Naive thymus-derived CD4-positive, alpha-beta T cell (primary cell): Measurements from ENCODE around the gene ENOX1. TPM values are rescaled to one million over a fixed set of nuclear protein-coding genes. Genes with fewer than 3 reads are reported as not detected.

ENCODE experiments used
- ATAC-seq: fragments of 150-1000 bp; cut with Tn5 transposase; 2 replicates; pipeline ENCODE4 v1.10.0; 2021; ENCODE audit warnings: mild to moderate bottlenecking, moderate library complexity
- CTCF ChIA-PET: fragments of 350-600 bp; sonication (Branson Sonifier 250); formaldehyde crosslinking; loops from one replicate; lab custom pipeline; 2021; ENCODE audit warnings: antibody characterized with exemption; lab: Charles Lee
- POLR2A ChIA-PET: fragments of 350-600 bp; sonication (Branson Sonifier 250); formaldehyde crosslinking; loops from one replicate; lab custom pipeline; 2021; ENCODE audit warnings: antibody characterized with exemption, inconsistent platforms; lab: Charles Lee
- DNase-seq, 9 donors: peaks; one replicate each; pipeline versions ENCODE4 v3.0.0 to v3.0.0-alpha.2; 2020 to 2022; ENCODE audit warnings: mixed read lengths in 1 of 9
- H3K27ac ChIP-seq: one replicate; pipeline ENCODE4 v1.7.0; 2013; ENCODE audit warnings: mild to moderate bottlenecking, low read depth, low read length, moderate library complexity
- H3K27me3 ChIP-seq, 2 donors: one replicate each; pipeline ENCODE4 v1.7.0; 2013; ENCODE audit warnings: low read length in 2 of 2, mild to moderate bottlenecking in 2 of 2, moderate library complexity in 2 of 2; ENCODE audit not compliant: control insufficient read depth in 2 of 2, insufficient read depth in 2 of 2
- H3K36me3 ChIP-seq, 3 experiments: 1 replicate in 2 of 3; 2 replicates in 1 of 3; pipeline ENCODE4 v1.7.0; 2013; ENCODE audit warnings: low read length in 3 of 3, mild to moderate bottlenecking in 3 of 3, moderate library complexity in 1 of 3; ENCODE audit not compliant: insufficient read depth in 3 of 3, control insufficient read depth in 2 of 3
- H3K4me1 ChIP-seq, 2 donors: one replicate each; pipeline ENCODE4 v1.7.0; 2013; ENCODE audit warnings: low read length in 2 of 2, mild to moderate bottlenecking in 2 of 2, moderate library complexity in 1 of 2; ENCODE audit not compliant: control insufficient read depth in 2 of 2, insufficient read depth in 2 of 2
- H3K4me3 ChIP-seq: 2 replicates; pipeline ENCODE4 v1.7.0; 2013; ENCODE audit warnings: mild to moderate bottlenecking, low read length
- H3K9me3 ChIP-seq, 3 experiments: 1 replicate in 2 of 3; 2 replicates in 1 of 3; pipeline ENCODE4 v1.7.0; 2013; ENCODE audit warnings: low read length in 3 of 3; ENCODE audit not compliant: control insufficient read depth in 2 of 3
- H3K27ac Mint-ChIP-seq, 9 donors: one replicate each; pipeline ENCODE4 v1.8.0; 2020 to 2022; ENCODE audit warnings: mixed read lengths in 9 of 9, mild to moderate bottlenecking in 8 of 9, moderate library complexity in 5 of 9, inconsistent platforms in 2 of 9
- H3K27me3 Mint-ChIP-seq, 5 donors: one replicate each; pipeline ENCODE4 v1.8.0; 2021 to 2022; ENCODE audit warnings: mixed read lengths in 5 of 5, mild to moderate bottlenecking in 1 of 5
- H3K36me3 Mint-ChIP-seq, 5 donors: one replicate each; pipeline ENCODE4 v1.8.0; 2020 to 2022; ENCODE audit warnings: mixed read lengths in 5 of 5, mild to moderate bottlenecking in 3 of 5, inconsistent platforms in 1 of 5
- H3K4me1 Mint-ChIP-seq, 7 donors: one replicate each; pipeline ENCODE4 v1.8.0; 2020 to 2022; ENCODE audit warnings: mixed read lengths in 7 of 7, mild to moderate bottlenecking in 3 of 7, inconsistent platforms in 1 of 7
- H3K4me3 Mint-ChIP-seq, 10 donors: one replicate each; pipeline ENCODE4 v1.8.0; 2020 to 2022; ENCODE audit warnings: mild to moderate bottlenecking in 10 of 10, mixed read lengths in 10 of 10, moderate library complexity in 6 of 10, inconsistent platforms in 2 of 10
- H3K9me3 Mint-ChIP-seq, 11 donors: one replicate each; pipeline ENCODE4 v1.8.0; 2020 to 2022; ENCODE audit warnings: mixed read lengths in 11 of 11, mild to moderate bottlenecking in 4 of 11, inconsistent platforms in 1 of 11, moderate library complexity in 1 of 11
- intact Hi-C, 2 donors: fragments of 100-400 bp; cut with micrococcal nuclease; formaldehyde crosslinking; loops; one replicate each; pipeline ENCODE4 v1.15.1; 2023
- polyA plus RNA-seq, 2 donors: library from polyadenylated mRNA; unstranded; fragments of 300-500 nt; fragmentation: Illumina TruSeq; gene quantifications; one replicate each; pipeline ENCODE4 v1.2.3, GENCODE V29; 2021
- total RNA-seq, 6 experiments: library from RNA in 5 of 6; stranded (reverse) in 5 of 6; gene quantifications; 1 replicate in 5 of 6; 2 replicates in 1 of 6; pipeline ENCODE4 v1.2.3 and lab custom pipeline; 2021 to 2026

The ENOX1 gene
- total and polyA plus RNA-seq, 7 experiments from 2014 or later, result 0.17 TPM; not detected in 6

DNA sequence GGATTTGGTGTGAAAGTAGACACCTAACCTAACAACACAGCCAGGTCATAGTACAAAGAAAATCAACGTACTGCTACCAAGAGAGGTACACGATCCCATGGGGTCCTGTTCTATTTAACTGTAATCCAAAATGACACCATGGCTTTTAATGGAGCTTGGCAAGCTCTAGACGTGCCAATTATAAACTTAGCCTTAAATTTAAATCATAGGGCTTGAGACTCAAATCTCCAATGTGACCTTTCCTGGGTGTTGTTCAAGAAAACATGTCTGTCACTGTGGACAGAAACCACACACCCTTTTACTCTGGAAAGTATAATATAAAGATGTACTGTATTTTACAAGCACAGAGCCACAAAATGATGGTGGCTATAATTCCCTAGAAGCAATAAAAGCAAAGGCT is 299.3 kb downstream of the ENOX1 start:
- DNase-seq, result no peak
- no peak for ATAC-seq
- H3K27me3 ChIP-seq, result no peaks in the 10 kb centered on the region
- peaks cover 0 to 8% (median 0%) of the 10 kb centered on the region in 11 donors for H3K9me3 Mint-ChIP-seq
- no peak overlapping the region for H3K27ac Mint-ChIP-seq
- no peak overlapping the region for H3K27ac ChIP-seq
- CTCF ChIA-PET, result no interaction called here
- H3K36me3 ChIP-seq, result no peaks in the 10 kb centered on the region
- no peak overlapping the region for H3K4me3 ChIP-seq
- no peaks in the 10 kb centered on the region for H3K27me3 Mint-ChIP-seq
- intact Hi-C loops, result no loop called here
- POLR2A ChIA-PET, result no interaction called here
- H3K4me3 Mint-ChIP-seq, result no peak overlapping the region
- no peaks in the 10 kb centered on the region for H3K9me3 ChIP-seq
- peaks cover 0 to 6% (median 0%) of the 10 kb centered on the region in 7 donors for H3K4me1 Mint-ChIP-seq
- no peaks in the 10 kb centered on the region for H3K36me3 Mint-ChIP-seq
- H3K4me1 ChIP-seq, result no peaks in the 10 kb centered on the region

DNA sequence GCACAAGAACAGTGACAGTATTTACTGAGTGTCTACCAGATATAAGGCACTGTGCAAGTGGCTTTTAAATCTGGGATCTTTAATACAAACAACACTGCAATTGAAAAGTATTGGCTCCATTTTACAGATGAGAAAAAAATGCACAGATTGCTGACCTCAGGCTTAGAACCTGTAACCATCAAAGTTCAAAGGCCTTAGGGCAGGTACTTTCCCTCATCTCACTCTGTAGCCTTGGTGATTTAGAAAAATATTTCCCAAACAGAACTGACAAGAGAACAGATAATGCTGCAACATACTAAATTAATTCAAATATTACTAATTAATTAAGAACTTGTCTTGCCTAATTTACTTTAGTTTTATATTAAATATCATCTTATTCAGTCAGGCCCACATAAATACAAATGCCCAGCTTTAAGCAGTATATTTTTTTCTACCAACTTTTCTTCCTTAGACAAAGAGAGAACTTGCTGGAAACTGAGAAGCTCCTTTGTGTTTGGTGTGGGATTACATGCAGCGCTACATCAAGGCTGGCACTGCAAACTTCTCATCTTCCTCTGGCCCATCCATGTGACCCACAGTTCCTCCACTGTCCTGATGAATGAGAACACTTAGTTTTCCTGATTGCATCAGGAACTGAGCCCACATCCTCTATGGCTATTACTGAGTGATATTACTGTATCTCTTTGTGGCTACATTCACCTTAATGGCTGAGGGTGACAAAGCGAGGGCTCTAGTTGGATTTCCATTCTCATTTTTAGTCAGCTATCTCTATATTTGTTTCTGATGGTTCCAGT is 302.1 kb downstream of the ENOX1 start:
- H3K36me3 ChIP-seq, result no peaks in the 10 kb centered on the region
- H3K9me3 Mint-ChIP-seq, result peaks cover 0 to 2% (median 0%) of the 10 kb centered on the region in 11 donors
- intact Hi-C loops, result no loop called here
- CTCF ChIA-PET, result interaction anchor here (0.7 kb wide), 1 partner anchor 864 kb away, joined by 3 read pairs; no protein-coding TSS in a partner anchor
- no peak overlapping the region for H3K4me3 Mint-ChIP-seq
- no peaks in the 10 kb centered on the region for H3K36me3 Mint-ChIP-seq
- no peak overlapping the region for H3K27ac ChIP-seq
- no peak overlapping the region for H3K27ac Mint-ChIP-seq
- H3K4me1 Mint-ChIP-seq, result peaks cover 0 to 6% (median 0%) of the 10 kb centered on the region in 7 donors
- no peaks in the 10 kb centered on the region for H3K27me3 ChIP-seq
- no peaks in the 10 kb centered on the region for H3K9me3 ChIP-seq
- ATAC-seq, result peak; percentile 53
- peaks cover 0 to 6% (median 0%) of the 10 kb centered on the region in 5 donors for H3K27me3 Mint-ChIP-seq
- DNase-seq, result peak in 1 of 9 donors; percentile 2
- POLR2A ChIA-PET, result no interaction called here
- H3K4me1 ChIP-seq, result no peaks in the 10 kb centered on the region
- no peak overlapping the region for H3K4me3 ChIP-seq

DNA sequence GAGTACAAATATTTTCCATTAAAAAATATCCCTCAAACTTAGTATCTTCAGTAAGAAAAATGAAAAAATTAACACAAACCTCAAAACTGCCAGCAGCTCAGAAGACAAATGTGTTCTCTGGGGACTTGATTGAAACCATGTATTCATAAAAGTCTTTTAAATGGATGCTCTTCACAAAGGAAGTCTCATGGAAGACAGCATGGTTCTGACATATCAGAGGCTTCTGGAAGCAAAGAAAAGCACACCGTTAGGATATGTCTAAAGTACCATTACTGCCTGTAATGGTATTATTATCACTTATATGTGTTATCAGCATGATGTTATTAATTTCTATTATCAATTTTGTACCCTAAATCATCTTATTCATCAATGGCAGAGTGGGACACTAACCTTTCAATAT is 302.8 kb downstream of the ENOX1 start:
- H3K9me3 ChIP-seq, result no peaks in the 10 kb centered on the region
- CTCF ChIA-PET, result no interaction called here
- DNase-seq, result no peak
- H3K9me3 Mint-ChIP-seq, result peaks cover 0 to 2% (median 0%) of the 10 kb centered on the region in 11 donors
- H3K27me3 Mint-ChIP-seq, result peaks cover 0 to 10% (median 0%) of the 10 kb centered on the region in 5 donors
- no peak overlapping the region for H3K4me3 ChIP-seq
- H3K36me3 ChIP-seq, result no peaks in the 10 kb centered on the region
- H3K4me1 Mint-ChIP-seq, result peaks cover 0 to 6% (median 0%) of the 10 kb centered on the region in 7 donors
- no peak overlapping the region for H3K27ac Mint-ChIP-seq
- H3K27ac ChIP-seq, result no peak overlapping the region
- POLR2A ChIA-PET, result no interaction called here
- intact Hi-C loops, result no loop called here
- H3K36me3 Mint-ChIP-seq, result no peaks in the 10 kb centered on the region
- H3K4me1 ChIP-seq, result no peaks in the 10 kb centered on the region
- ATAC-seq, result no peak
- H3K27me3 ChIP-seq, result no peaks in the 10 kb centered on the region
- H3K4me3 Mint-ChIP-seq, result no peak overlapping the region

DNA sequence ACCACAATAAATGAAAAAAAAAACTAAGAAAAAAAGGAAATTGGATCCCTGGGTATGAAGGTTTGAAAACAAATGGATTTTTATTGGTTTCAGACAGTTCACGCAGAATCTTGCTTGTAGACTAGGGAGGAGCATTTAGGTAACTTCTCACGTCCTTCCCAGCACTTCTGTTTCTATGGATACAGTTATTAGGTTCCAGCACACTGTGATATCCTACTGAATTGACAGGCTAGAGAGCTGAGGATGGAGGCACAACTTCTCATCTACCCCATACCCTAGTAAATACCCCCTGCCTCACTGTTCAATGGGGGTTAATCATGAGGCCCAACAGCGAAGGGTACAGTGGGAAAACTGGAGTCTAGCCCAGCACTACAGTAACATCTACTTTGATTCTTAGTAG is 304.1 kb downstream of the ENOX1 start:
- H3K4me3 Mint-ChIP-seq, result no peak overlapping the region
- no peak overlapping the region for H3K27ac Mint-ChIP-seq
- H3K27ac ChIP-seq, result no peak overlapping the region
- peaks cover 0 to 6% (median 0%) of the 10 kb centered on the region in 7 donors for H3K4me1 Mint-ChIP-seq
- no peaks in the 10 kb centered on the region for H3K36me3 ChIP-seq
- H3K36me3 Mint-ChIP-seq, result no peaks in the 10 kb centered on the region
- H3K9me3 Mint-ChIP-seq, result no peaks in the 10 kb centered on the region
- no peaks in the 10 kb centered on the region for H3K4me1 ChIP-seq
- H3K4me3 ChIP-seq, result no peak overlapping the region
- intact Hi-C loops, result no loop called here
- H3K9me3 ChIP-seq, result no peaks in the 10 kb centered on the region
- ChIA-PET CTCF (no interaction called here), POLR2A (no interaction called here)
- H3K27me3 Mint-ChIP-seq, result peaks cover 0 to 12% (median 0%) of the 10 kb centered on the region in 5 donors
- DNase-seq, result no peak
- ATAC-seq, result no peak
- no peaks in the 10 kb centered on the region for H3K27me3 ChIP-seq

DNA sequence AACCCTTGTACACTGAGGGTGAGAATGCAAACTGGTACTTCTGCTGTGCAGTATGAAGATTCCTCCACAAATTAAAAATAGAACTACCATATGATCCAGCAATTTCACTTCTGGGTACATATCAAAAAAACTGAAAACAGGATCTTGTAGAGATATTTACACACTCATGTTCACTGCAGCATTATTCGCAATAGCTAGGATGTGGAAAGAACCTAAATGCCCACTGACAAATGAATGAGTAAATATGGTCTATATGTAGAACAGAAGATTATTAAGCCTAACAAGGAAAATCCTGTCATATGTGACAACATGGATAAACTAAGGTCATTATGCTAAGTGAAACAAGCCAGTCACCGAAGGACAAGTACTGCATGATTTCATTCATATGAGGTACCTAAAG is 304.7 kb downstream of the ENOX1 start:
- ATAC-seq (no peak), DNase-seq (no peak)
- H3K36me3 Mint-ChIP-seq, result no peaks in the 10 kb centered on the region
- no peak overlapping the region for H3K4me3 Mint-ChIP-seq
- Histone ChIP-seq H3K4me3 (no peak overlapping the region), H3K27me3 (no peaks in the 10 kb centered on the region), H3K27ac (no peak overlapping the region), H3K4me1 (no peaks in the 10 kb centered on the region), H3K9me3 (no peaks in the 10 kb centered on the region), H3K36me3 (no peaks in the 10 kb centered on the region)
- peaks cover 0 to 6% (median 0%) of the 10 kb centered on the region in 7 donors for H3K4me1 Mint-ChIP-seq
- no peak overlapping the region for H3K27ac Mint-ChIP-seq
- peaks cover 0 to 15% (median 0%) of the 10 kb centered on the region in 5 donors for H3K27me3 Mint-ChIP-seq
- ChIA-PET POLR2A (no interaction called here), CTCF (no interaction called here)
- H3K9me3 Mint-ChIP-seq, result no peaks in the 10 kb centered on the region
- intact Hi-C loops, result no loop called here

DNA sequence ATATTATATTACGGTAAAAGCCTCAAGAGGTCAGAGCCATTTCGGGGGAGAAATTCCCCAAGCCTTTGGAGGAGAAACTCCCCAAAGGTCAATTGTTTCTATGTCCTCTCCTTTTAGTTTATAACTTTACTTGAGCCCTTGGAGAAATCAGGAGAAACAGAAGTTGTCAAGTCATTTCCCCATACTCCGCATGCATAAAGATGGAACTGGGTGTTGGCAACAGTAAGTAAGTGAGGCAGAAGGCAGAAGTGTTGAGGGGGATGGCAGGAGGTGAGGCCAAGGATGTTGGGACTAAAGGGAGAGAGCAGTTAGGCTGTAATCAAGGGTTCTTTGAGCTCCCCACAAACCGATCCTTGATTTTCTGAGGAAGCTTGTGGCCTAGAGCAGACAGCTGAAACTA is 307.9 kb downstream of the ENOX1 start:
- H3K36me3 Mint-ChIP-seq, result no peaks in the 10 kb centered on the region
- ATAC-seq (no peak), DNase-seq (no peak)
- ChIA-PET CTCF (no interaction called here), POLR2A (no interaction called here)
- peaks cover 0 to 19% (median 4%) of the 10 kb centered on the region in 5 donors for H3K27me3 Mint-ChIP-seq
- H3K4me1 ChIP-seq, result no peaks in the 10 kb centered on the region
- no peaks in the 10 kb centered on the region for H3K27me3 ChIP-seq
- H3K27ac Mint-ChIP-seq, result no peak overlapping the region
- no peaks in the 10 kb centered on the region for H3K9me3 Mint-ChIP-seq
- intact Hi-C loops, result no loop called here
- H3K4me3 Mint-ChIP-seq, result no peak overlapping the region
- no peak overlapping the region for H3K4me3 ChIP-seq
- H3K27ac ChIP-seq, result no peak overlapping the region
- no peaks in the 10 kb centered on the region for H3K36me3 ChIP-seq
- H3K4me1 Mint-ChIP-seq, result peaks cover 0 to 1% (median 0%) of the 10 kb centered on the region in 7 donors
- H3K9me3 ChIP-seq, result no peaks in the 10 kb centered on the region

DNA sequence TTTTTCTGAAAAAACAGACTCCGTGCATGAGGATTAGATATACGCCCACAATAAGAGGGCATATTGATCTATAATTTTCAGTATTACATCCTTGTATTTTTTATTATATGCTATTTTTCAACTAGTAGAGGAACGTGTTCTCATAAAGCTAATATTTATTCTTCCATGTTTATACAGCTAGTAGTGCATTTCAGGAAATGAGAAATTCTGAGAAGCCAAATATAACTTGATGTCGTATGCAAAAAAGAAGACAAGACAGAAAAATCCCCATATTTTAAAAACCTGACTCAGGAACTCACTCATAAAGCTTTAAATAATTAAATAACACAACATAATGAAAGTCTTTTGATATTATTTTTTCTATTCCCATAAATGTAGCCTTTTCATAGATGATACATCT is 308.6 kb downstream of the ENOX1 start:
- ATAC-seq (no peak), DNase-seq (no peak)
- no peak overlapping the region for H3K27ac ChIP-seq
- POLR2A ChIA-PET, result no interaction called here
- Mint-ChIP-seq H3K27me3 (peaks cover 6 to 23% (median 10%) of the 10 kb centered on the region in 5 donors), H3K9me3 (no peaks in the 10 kb centered on the region), H3K36me3 (no peaks in the 10 kb centered on the region), H3K4me1 (peaks cover 0 to 1% (median 0%) of the 10 kb centered on the region in 7 donors), H3K4me3 (no peak overlapping the region), H3K27ac (no peak overlapping the region)
- no peak overlapping the region for H3K4me3 ChIP-seq
- H3K27me3 ChIP-seq, result no peaks in the 10 kb centered on the region
- H3K4me1 ChIP-seq, result no peaks in the 10 kb centered on the region
- intact Hi-C loops, result no loop called here
- no peaks in the 10 kb centered on the region for H3K36me3 ChIP-seq
- H3K9me3 ChIP-seq, result no peaks in the 10 kb centered on the region
- CTCF ChIA-PET, result no interaction called here
